Measurements from ENCODE around the gene PPP1R13B.

The PPP1R13B gene

GRCh38 chr14:103708750-103709187, 138.6 kb downstream of the PPP1R13B start:
- no peak for DNase-seq (ENCODE audit: low read depth in 1 of 2, low spot score in 1 of 2)
- Histone ChIP-seq H3K27me3 (ENCODE audit: insufficient read depth, poor library complexity, severe bottlenecking) (no peaks in the 10 kb centered on the region), H3K27ac (replicated peaks) (no peak overlapping the region), H3K4me3 (replicated peaks; ENCODE audit: insufficient read depth, low read length) (no peak overlapping the region)
- TF ChIP-seq REST (IDR thresholded peaks at IDR 0.05; ENCODE audit: insufficient replicate concordance, low read depth) = no peak
- TF ChIP-seq POLR2AphosphoS5 (IDR thresholded peaks at IDR 0.05; ENCODE audit: low read depth) = no peak

GRCh38 chr14:103707329-103708263, 139.8 kb downstream of the PPP1R13B start:
- Histone ChIP-seq H3K27me3 (ENCODE audit: insufficient read depth, poor library complexity, severe bottlenecking) (no peaks in the 10 kb centered on the region), H3K27ac (replicated peaks) (no peak overlapping the region), H3K4me3 (replicated peaks; ENCODE audit: insufficient read depth, low read length) (no peak overlapping the region)
- DNase-seq (ENCODE audit: low read depth in 1 of 2, low spot score in 1 of 2) = no peak
- TF ChIP-seq POLR2AphosphoS5 (IDR thresholded peaks at IDR 0.05; ENCODE audit: low read depth) = no peak
- no peak for TF ChIP-seq GABPA (IDR thresholded peaks at IDR 0.05; ENCODE audit: low read depth)
- TF ChIP-seq SPI1 (IDR thresholded peaks at IDR 0.05; ENCODE audit: borderline replicate concordance, low read depth) = no peak
- TF ChIP-seq CTCF (IDR thresholded peaks at IDR 0.05; ENCODE audit: insufficient read depth, low read length) = no peak
- no peak for TF ChIP-seq REST (IDR thresholded peaks at IDR 0.05; ENCODE audit: insufficient replicate concordance, low read depth)

GRCh38 chr14:103706551-103707328, 140.6 kb downstream of the PPP1R13B start:
- Histone ChIP-seq H3K27me3 (ENCODE audit: insufficient read depth, poor library complexity, severe bottlenecking) (no peaks in the 10 kb centered on the region), H3K4me3 (replicated peaks; ENCODE audit: insufficient read depth, low read length) (no peak overlapping the region), H3K27ac (replicated peaks) (no peak overlapping the region)
- DNase-seq (ENCODE audit: low read depth in 1 of 2, low spot score in 1 of 2) = no peak
- TF ChIP-seq SPI1 (IDR thresholded peaks at IDR 0.05; ENCODE audit: borderline replicate concordance, low read depth) (no peak), REST (IDR thresholded peaks at IDR 0.05; ENCODE audit: insufficient replicate concordance, low read depth) (no peak), GABPA (IDR thresholded peaks at IDR 0.05; ENCODE audit: low read depth) (no peak), POLR2AphosphoS5 (IDR thresholded peaks at IDR 0.05; ENCODE audit: low read depth) (0 out of 2 replicates have a peak, but pooled peaks have one; percentile 20)
